Astrocyte of the cerebellum (primary cell): ENCODE measurements around the gene CLSTN2.

Source experiments
- DNase-seq: peaks from one replicate; pipeline ENCODE4 v3.0.0-alpha.2; 2011; ENCODE audit warnings: low read depth
- H3K4me3 ChIP-seq: 2 replicates; pipeline ENCODE4 v1.5.1; 2011; ENCODE audit warnings: mild to moderate bottlenecking, low read depth, low read length, moderate library complexity
- in situ Hi-C: cut with HindIII; loops from 2 replicates; pipeline ENCODE4 v1.10.0; 2017; ENCODE audit warnings: low sequenced_read_pairs
- TF ChIP-seq, protein P1 (sequence below): IDR thresholded peaks from 2 replicates; pipeline ENCODE4 v1.5.1; 2012; ENCODE audit warnings: low read length, low read depth, moderate library complexity, mild to moderate bottlenecking; ENCODE audit errors: missing control alignments

CLSTN2 gene

DNA sequence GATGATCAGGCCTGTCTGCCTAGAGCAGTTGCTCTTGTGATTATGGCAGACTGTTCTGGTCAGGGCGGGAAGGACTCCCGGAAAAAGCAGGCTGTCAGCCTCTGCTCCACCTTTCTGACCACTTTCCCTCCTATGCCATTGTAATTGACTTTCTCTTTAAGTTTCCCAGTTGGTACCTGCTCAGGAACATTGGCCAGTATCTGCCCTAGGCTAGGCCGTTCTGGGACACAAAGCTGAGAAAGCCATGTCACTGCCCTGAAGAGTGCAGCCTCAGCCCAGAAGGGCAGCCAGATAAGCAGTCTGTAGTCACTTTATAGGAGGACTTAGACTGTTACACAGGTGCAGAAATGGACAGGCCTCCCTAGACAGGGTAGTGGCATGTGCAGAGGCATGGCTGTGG lies 80.8 kb downstream of the CLSTN2 start:
- TF ChIP-seq, protein P1, sequence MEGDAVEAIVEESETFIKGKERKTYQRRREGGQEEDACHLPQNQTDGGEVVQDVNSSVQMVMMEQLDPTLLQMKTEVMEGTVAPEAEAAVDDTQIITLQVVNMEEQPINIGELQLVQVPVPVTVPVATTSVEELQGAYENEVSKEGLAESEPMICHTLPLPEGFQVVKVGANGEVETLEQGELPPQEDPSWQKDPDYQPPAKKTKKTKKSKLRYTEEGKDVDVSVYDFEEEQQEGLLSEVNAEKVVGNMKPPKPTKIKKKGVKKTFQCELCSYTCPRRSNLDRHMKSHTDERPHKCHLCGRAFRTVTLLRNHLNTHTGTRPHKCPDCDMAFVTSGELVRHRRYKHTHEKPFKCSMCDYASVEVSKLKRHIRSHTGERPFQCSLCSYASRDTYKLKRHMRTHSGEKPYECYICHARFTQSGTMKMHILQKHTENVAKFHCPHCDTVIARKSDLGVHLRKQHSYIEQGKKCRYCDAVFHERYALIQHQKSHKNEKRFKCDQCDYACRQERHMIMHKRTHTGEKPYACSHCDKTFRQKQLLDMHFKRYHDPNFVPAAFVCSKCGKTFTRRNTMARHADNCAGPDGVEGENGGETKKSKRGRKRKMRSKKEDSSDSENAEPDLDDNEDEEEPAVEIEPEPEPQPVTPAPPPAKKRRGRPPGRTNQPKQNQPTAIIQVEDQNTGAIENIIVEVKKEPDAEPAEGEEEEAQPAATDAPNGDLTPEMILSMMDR, result no peak
- in situ Hi-C loops, result no loop called here
- DNase-seq, result no peak
- no peak overlapping the region for H3K4me3 ChIP-seq

DNA sequence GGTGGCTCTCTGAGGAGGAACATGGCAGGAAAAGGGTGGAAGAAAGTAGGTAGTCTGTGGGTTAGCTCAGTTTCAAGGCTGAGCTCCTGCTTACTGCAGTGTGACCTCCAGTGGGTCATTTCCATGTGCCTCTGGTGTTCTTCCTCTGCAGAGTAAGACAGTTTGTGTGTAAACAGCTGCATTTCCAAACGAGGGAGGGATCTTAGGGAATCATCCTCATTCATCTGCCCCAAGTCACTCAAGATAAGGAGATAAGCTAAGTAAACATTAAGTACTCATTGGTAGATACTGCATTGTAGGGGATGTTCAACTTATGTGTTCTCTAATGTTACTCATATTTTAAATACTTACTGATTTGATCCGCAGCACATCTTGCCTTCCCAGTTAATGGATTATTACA lies 83.6 kb downstream of the CLSTN2 start:
- TF ChIP-seq, protein P1, result no peak
- in situ Hi-C loops, result no loop called here
- DNase-seq, result no peak
- H3K4me3 ChIP-seq, result no peak overlapping the region

DNA sequence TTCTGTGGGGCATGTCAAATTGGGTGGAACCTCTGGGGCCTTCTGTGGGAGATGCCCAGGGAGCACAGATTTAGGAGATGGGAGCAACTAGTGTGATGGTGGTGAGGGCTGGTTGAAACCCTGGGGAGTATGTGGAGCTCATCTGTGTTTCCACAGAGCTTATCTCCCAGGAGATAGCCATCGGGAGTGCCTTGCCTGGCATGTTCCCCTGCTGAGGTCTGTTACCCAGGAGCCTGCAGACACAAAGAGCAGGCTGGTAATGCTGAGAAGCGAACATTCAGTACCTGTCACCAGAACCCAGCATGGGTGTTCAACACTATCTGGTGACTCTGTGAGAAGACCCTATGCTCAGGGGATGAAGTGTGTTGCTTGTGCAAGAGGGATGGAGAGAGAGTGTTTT lies 85.0 kb downstream of the CLSTN2 start:
- no peak overlapping the region for H3K4me3 ChIP-seq
- in situ Hi-C loops, result no loop called here
- TF ChIP-seq, protein P1, result no peak
- DNase-seq, result no peak

DNA sequence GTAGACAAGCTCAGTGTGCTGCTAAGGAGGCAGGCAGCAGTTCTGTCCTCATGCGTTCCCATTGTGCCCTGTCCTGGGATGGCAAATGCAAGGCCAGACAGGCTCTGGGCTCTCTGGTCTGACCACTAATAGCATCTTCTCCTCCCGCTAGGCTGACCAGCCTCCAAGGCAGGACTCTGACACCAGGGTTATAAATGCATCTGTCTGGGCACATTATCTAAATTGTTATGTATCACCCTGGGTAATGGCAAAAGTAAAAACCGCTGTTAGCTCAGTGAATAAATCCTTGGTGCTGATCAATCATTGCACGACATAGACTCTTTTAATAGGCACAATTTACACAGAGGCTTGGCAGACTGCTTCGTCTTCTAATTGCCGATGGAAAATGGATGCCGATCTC lies 85.6 kb downstream of the CLSTN2 start:
- TF ChIP-seq, protein P1, result no peak
- DNase-seq, result no peak
- no peak overlapping the region for H3K4me3 ChIP-seq
- in situ Hi-C loops, result no loop called here

DNA sequence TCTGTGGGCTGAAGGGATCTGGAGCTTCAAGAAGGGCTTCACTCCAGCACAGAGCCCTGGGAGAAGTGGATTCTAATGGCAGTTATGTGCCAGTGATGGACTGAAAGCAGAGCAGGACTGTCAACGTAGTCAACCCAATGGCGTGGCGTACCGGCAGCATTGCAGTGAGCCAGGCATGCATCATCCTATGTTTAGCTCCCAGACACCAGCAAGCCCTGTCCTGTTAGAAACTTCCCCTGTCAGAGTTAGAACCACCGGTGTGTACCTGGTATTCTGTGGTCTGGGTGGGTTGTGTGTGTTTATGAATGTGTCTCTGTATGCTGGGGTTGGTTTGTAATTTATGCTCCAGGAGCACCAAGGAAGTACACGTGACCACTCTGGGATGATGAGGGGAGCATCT lies 86.3 kb downstream of the CLSTN2 start:
- DNase-seq, result no peak

DNA sequence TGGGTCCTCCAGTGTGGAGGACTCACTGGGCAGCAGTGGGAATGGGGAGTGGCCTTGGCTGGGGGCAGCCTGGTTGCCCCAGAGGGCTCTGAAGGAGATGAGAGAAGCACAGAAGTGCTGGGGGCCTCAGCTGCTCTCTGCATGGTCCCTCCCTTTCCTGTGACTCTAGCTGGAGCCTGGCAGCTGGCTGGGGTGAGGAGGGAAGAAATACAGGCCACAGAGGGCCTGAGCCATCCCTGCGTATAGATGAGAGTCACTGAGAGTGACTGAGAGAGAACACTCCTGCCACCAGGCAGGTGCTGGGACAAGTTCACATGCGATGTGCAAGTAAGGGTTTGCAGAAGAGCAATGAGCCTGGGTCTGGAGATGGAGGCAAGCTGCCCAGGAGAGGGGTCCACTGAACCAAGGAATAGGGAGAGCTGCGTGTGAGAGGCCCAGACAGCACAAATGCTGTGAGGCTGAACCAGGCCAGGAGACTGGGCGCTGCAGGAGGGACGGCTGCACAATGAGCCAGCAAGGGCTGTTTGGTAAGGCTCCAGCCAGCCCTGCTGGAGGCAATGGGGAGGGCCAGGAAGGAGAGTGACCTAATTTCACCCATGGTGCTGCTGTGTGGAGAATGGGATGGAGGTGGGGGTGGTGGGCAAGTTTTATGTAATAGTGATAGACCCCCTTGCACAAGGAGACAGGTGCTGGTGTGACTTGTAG lies 87.2 kb downstream of the CLSTN2 start:
- DNase-seq, result peak; percentile 23
- no peak overlapping the region for H3K4me3 ChIP-seq
- TF ChIP-seq, protein P1, result no peak
- in situ Hi-C loops, result no loop called here

More for the DNA sequence above, 86.3 kb downstream of the CLSTN2 start:
- in situ Hi-C loops, result no loop called here
- H3K4me3 ChIP-seq, result no peak overlapping the region
- TF ChIP-seq, protein P1, result no peak
